HL-60 (cell line): Measurements from ENCODE around the gene MOCOS.

Experiments used
- GABPA ChIP-seq: IDR thresholded peaks from 2 replicates; pipeline ENCODE4 v1.6.1; 2012; ENCODE audit warnings: low read depth
- POLR2AphosphoS5 ChIP-seq: IDR thresholded peaks from 2 replicates; pipeline ENCODE4 v1.6.1; 2012; ENCODE audit warnings: low read depth
- TF ChIP-seq, protein P1 (sequence below): IDR thresholded peaks from one replicate; pipeline ENCODE4 v1.5.1; 2011; ENCODE audit warnings: low read length, control low read depth, inconsistent platforms; ENCODE audit not compliant: insufficient read depth

DNA sequence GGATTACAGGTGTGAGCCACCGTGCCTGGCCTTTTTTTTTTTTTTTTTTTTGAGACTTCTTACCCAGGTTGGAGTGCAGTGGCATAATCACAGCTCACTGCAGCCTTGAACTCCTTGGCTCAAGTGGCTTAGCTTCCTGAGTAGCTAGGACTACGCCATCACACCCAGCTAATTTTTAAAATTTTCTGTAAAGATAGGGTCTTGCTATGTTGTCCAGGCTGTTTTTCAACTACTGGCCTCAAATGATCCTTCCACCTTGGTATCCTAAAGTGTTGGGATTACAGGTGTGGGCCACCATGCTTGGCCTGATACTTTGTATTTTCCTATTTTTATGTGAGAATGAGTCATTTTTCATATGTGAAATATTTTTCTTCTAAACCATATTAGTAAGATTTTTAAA, 43.9 kb upstream of the MOCOS start:
- TF ChIP-seq, protein P1, sequence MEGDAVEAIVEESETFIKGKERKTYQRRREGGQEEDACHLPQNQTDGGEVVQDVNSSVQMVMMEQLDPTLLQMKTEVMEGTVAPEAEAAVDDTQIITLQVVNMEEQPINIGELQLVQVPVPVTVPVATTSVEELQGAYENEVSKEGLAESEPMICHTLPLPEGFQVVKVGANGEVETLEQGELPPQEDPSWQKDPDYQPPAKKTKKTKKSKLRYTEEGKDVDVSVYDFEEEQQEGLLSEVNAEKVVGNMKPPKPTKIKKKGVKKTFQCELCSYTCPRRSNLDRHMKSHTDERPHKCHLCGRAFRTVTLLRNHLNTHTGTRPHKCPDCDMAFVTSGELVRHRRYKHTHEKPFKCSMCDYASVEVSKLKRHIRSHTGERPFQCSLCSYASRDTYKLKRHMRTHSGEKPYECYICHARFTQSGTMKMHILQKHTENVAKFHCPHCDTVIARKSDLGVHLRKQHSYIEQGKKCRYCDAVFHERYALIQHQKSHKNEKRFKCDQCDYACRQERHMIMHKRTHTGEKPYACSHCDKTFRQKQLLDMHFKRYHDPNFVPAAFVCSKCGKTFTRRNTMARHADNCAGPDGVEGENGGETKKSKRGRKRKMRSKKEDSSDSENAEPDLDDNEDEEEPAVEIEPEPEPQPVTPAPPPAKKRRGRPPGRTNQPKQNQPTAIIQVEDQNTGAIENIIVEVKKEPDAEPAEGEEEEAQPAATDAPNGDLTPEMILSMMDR = no peak
- TF ChIP-seq POLR2AphosphoS5 (no peak), GABPA (no peak)
